Stomach (tissue), 4 donors: Measurements from ENCODE around the gene TXNDC17.

Source experiments
- CTCF ChIP-seq, 7 experiments: fragments of 450-650 bp in 4 of 7; fragments of 200-600 bp in 3 of 7; sonication (generic) in 3 of 7; IDR thresholded peaks; one replicate each; pipeline ENCODE4 v1.5.1; 2016 to 2019; ENCODE audit warnings: antibody characterized with exemption in 7 of 7, control low read depth in 2 of 7, mild to moderate bottlenecking in 1 of 7
- POLR2A ChIP-seq, 4 donors: fragments of 450-650 bp; IDR thresholded peaks; one replicate each; pipeline ENCODE4 v1.6.1; 2016; ENCODE audit warnings: antibody characterized with exemption in 4 of 4, control low read depth in 2 of 4, mild to moderate bottlenecking in 1 of 4, moderate library complexity in 1 of 4
- POLR2AphosphoS5 ChIP-seq, 3 donors: sonication (generic); formaldehyde crosslinking; IDR thresholded peaks; one replicate each; pipeline ENCODE4 v1.6.1; 2016; ENCODE audit warnings: antibody characterized with exemption in 3 of 3

- TF ChIP-seq POLR2AphosphoS5 (IDR thresholded peaks at IDR 0.05): no peak
- no peak for TF ChIP-seq CTCF (IDR thresholded peaks at IDR 0.05)
- no peak for TF ChIP-seq POLR2A (IDR thresholded peaks at IDR 0.05)
These were observed 44.3 kb upstream of the TXNDC17 start for GRCh38 chr17:6596511-6596910.
